GM10248 (cell line): ENCODE results near the gene IGFN1.

ENCODE experiments used
- CTCF ChIA-PET: fragments of 300-600 bp; sonication (Branson Sonifier 250); formaldehyde crosslinking; extraction: SDS; loops from one replicate; lab custom pipeline; 2021; ENCODE audit warnings: antibody characterized with exemption; lab: Yijun Ruan, JAX
- POLR2A ChIA-PET: fragments of 350-650 bp; sonication (Branson Sonifier 250); formaldehyde crosslinking; extraction: SDS; loops from one replicate; lab custom pipeline; 2020; ENCODE audit warnings: antibody characterized with exemption; lab: Yijun Ruan, JAX
- DNase-seq: peaks from one replicate; pipeline ENCODE4 v3.0.0; 2012; ENCODE audit errors: extremely low spot score
- CTCF ChIP-seq: IDR thresholded peaks from 2 replicates; pipeline ENCODE4 v1.5.1; 2012; ENCODE audit warnings: mild to moderate bottlenecking, low read depth; ENCODE audit errors: extremely low read depth, missing control alignments, control extremely low read depth

IGFN1 gene

GRCh38 chr1:201171063-201172036, 19.3 kb upstream of the IGFN1 start:
- DNase-seq, result peak; percentile 81
- CTCF ChIA-PET, result interaction anchor here (0.9 to 4.6 kb wide), 4 partner anchors 14 to 21 kb away, joined by 6 to 31 read pairs (median 8); partner anchors contain the start of gene TMEM9
- POLR2A ChIA-PET, result interaction anchor here (0.6 to 1.6 kb wide), 2 partner anchors 17 to 1637 kb away, joined by 3 to 4 read pairs; partner anchors contain the start of genes KDM5B and TMEM9
- TF ChIP-seq CTCF, result peak; percentile 22

- CTCF ChIA-PET, result interaction anchor here (4.6 kb wide), 1 partner anchor 15 kb away, joined by 31 read pairs; no protein-coding TSS in a partner anchor
Observed at GRCh38 chr1:201172326-201172725, 18.3 kb upstream of the IGFN1 start.

GRCh38 chr1:201172999-201173610, 17.5 kb upstream of the IGFN1 start:
- TF ChIP-seq CTCF, result no peak
- POLR2A ChIA-PET, result no interaction called here
- DNase-seq, result no peak
- CTCF ChIA-PET, result interaction anchor here (4.6 kb wide), 1 partner anchor 15 kb away, joined by 31 read pairs; no protein-coding TSS in a partner anchor

More at GRCh38 chr1:201172326-201172725, 18.3 kb upstream of the IGFN1 start:
- POLR2A ChIA-PET, result no interaction called here
- no peak for TF ChIP-seq CTCF
- DNase-seq, result no peak

GRCh38 chr1:201173736-201174135, 16.9 kb upstream of the IGFN1 start:
- no peak for DNase-seq
- CTCF ChIA-PET, result no interaction called here
- TF ChIP-seq CTCF, result no peak
- POLR2A ChIA-PET, result no interaction called here

GRCh38 chr1:201175820-201176500, 14.7 kb upstream of the IGFN1 start:
- TF ChIP-seq CTCF, result no peak
- POLR2A ChIA-PET, result no interaction called here
- CTCF ChIA-PET, result interaction anchor here (0.7 to 1.6 kb wide), 4 partner anchors 9 to 46 kb away, joined by 3 to 5 read pairs (median 4); partner anchors contain the start of gene TMEM9
- DNase-seq, result no peak

GRCh38 chr1:201176940-201177339, 13.7 kb upstream of the IGFN1 start:
- TF ChIP-seq CTCF, result no peak
- ChIA-PET POLR2A (no interaction called here), CTCF (interaction anchor here (1.7 kb wide), 1 partner anchor 8 kb away, joined by 5 read pairs; no protein-coding TSS in a partner anchor)
- DNase-seq, result no peak
